Stimulated activated CD8-positive, alpha-beta memory T cell treated with anti-CD3 and anti-CD28 coated beads, Interleukin-4, amount 100 ng/mL, for 24 hours (primary cell): ENCODE results near the gene POU2AF1.

Experiments
- DNase-seq: peaks from one replicate; pipeline ENCODE4 v3.0.0-alpha.2; 2020; ENCODE audit warnings: low read depth

POU2AF1 gene

DNA sequence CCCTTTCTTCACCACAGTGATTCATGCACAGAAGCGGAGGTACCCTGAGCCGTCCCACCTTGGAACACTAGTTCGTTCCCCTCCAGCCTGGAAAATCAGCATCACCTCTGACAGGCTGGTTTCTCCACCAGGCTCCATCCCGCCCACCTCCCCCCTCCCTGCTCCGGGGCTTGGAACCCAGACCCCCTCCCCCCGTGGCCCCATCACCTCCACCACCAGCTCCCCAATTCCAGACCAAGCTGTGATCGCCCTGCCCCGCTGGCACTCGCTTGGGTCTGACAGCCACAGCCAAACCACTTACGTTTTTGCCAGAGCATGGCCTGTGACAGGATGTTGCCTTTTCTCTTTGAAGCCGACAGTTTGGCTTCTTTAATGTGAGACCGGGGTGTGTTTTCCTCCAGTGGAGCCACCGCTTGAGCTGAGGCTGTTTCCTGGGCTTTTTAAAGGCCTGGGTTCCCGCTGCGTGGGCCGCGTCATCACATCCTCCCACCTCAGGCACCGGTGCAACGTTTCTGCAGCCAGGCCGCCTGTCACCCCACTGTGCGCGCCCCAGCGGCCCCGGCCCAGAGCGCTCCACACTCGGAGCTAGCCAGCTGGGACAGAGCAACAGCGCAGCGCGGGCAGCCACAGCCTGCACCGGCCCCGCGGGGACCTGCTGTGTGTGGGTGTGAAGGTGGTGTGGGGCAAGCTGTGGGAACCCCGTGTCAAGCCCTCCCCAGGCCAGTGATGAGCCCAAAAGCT is at the start of gene POU2AF1:
TSS of gene POU2AF1 (minus strand) at position 415 of the 741 bp plus-strand sequence. CDS start at position 317, 98 bp downstream.
- DNase-seq: peak; percentile 47

DNA sequence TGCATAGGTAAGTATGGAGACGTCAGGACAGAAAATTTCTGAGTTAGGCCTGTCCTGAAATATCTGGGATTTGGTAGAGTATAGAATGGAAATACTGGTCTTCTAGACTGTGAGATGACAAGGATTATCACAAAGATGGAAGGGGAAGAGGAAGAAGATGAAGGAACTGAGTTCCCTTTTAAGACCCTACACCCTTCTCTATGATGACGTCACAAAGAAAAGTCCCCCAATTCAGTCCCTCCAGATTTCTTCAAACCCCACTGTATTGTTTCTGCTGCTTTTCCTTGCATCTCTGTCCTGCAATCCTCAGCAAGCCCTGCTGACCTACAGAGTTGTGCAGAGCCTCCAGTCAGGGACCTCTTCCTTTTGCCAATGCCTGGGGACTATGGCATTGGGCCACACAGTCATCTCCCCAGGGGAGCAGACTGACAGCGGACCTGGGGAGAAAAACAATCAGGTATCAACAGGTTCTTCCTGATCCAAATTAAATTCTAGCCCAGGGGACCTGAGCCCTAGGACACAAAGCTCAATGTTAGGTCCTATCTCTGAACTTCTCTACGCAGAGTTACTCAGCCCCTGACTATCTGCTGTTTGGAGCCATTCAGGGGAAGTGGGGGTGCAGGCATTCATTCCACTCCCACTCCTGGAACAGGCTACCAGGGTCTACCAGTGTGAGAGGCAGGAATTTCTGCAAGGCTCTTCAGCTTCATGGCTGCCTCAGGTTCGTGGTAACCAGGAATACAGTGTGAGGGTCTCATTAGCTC is 49.2 kb upstream of the POU2AF1 start:
- no peak for DNase-seq

- no peak for DNase-seq
Measured at GRCh38 chr11:111427471-111427912, 48.4 kb upstream of the POU2AF1 start.

GRCh38 chr11:111426617-111427016 is 47.5 kb upstream of the POU2AF1 start:
- no peak for DNase-seq

DNA sequence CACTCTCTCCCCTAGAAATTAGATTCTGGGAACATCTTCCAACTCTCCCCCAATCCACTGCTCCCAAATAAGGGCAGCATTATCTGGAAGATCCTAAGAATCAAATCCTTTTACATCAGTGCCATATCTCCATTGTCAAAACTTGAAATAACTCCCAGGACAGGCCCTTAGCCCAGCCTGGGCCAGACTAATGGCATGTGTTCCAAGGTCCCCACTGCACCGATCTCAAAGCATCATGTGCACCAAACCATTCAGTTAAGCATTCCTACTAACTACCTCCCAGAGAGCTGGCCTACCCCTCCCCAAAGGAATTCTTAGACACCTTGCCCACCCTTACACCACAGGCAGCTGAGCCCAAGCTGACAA is 44.2 kb upstream of the POU2AF1 start:
- no peak for DNase-seq

GRCh38 chr11:111422494-111423249 is 43.6 kb upstream of the POU2AF1 start:
- DNase-seq: peak; percentile 36

- DNase-seq: no peak
Measured at GRCh38 chr11:111421251-111421650, 42.2 kb upstream of the POU2AF1 start.

- no peak for DNase-seq
Measured at GRCh38 chr11:111419641-111420327, 40.7 kb upstream of the POU2AF1 start.

DNA sequence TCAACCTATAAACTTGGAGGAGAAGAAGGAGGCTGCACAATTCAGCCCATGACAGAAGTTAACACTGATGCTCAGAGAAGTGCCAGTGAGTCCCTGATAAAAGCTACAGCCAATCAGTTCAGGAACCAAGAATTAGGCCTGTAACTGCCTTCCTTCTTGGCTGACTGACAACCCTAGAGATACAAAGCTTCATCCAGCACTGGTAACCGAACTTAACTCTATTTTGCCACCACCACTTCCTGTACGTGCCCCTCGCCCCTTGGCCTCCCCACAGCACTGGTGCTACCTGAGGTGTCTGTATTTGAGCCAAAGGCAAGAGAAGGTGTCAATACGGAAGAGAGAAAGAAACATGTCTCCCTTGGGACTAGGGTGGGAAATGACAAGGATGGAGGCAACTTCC is 40.1 kb upstream of the POU2AF1 start:
- DNase-seq: no peak

GRCh38 chr11:111418436-111418787 is 39.3 kb upstream of the POU2AF1 start:
- no peak for DNase-seq

GRCh38 chr11:111417766-111418435 is 38.8 kb upstream of the POU2AF1 start:
- DNase-seq: no peak

DNA sequence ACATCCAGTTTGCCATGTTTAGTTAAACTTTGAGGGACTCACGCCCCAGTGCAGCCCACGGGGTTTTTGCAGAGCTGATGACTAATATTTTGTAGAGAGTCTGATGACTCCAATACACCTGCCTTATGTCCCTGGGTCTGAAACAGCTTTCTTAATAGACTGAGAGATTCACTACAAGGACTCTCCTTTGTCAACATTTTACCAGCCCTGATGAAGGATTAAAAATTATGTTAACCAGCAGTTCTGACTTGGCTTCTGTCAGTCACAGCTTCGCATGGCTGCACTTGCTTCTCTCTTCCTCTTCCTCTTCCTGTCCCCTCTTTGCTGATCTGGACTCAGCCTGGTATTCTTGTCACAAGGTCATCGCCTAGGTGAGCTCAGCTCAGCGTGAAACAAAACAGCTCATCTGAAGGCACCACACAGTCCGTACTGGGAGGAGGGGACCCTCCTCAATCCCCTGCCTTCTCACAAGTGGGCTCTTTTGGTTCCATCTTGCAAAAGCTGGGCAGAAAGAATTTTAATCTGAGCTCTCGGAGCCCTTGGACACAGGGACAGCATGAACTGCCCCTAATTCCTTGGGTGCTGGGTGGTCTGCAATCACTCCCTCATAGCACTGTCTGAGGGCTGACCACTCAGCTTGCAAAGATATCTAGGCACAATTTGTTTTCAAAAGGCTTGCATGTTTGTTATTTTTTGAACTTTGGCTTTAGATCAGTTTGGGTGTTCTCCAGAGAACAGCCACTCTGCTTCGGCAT is 38.1 kb upstream of the POU2AF1 start:
- no peak for DNase-seq

- DNase-seq: no peak
Measured at GRCh38 chr11:111416231-111416960, 37.3 kb upstream of the POU2AF1 start.

DNA sequence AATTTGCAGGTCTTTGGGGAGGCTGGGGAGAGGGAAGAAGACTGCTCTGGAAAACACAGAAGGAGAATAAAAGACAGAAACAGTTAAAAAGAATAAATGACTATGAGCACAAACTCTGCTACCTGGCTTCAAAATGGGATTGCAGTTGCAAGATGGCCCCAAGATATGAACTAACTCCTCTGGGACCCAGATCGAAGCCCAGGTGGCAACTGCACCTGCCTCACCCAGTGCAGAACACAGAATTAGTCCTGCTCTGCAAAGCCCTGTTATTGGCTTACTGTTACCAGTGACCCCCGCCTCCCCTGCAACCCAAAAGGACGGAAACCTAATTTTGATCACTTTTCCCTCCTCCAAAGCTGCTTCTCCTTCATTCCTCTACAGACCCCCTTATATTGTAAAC is 35.9 kb upstream of the POU2AF1 start:
- DNase-seq: no peak

DNA sequence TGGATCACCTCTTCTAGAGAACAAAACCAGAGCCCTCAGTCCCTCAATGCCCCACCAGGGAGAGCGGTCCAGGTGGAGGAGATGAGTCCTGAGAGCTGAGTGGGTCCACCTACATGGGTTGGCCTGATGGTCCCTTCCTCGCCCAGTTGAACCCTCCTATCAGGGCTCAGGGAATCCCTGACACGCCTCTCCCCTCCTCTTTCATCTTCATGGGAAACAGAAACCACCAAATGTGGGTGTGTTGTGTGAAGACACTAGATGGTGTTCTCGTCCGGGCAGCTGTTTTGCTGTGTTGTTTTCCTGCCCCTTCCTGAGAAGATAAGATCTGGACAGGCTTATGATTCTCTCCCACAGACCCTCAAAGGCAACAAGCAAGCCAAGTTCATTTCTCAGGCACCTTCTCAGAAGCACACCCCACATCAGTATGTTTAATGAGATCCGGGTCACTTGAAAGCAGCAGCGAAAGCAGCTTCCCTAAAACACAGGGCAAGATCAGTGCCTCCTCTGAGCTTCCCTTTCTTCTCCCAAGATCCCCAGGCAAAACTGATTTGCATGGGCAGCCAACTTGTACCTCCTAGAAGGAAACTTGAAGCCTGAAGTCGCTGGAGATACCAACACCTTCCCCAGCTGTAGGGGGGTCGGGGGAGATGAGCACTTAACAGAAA is 35.3 kb upstream of the POU2AF1 start:
- no peak for DNase-seq

DNA sequence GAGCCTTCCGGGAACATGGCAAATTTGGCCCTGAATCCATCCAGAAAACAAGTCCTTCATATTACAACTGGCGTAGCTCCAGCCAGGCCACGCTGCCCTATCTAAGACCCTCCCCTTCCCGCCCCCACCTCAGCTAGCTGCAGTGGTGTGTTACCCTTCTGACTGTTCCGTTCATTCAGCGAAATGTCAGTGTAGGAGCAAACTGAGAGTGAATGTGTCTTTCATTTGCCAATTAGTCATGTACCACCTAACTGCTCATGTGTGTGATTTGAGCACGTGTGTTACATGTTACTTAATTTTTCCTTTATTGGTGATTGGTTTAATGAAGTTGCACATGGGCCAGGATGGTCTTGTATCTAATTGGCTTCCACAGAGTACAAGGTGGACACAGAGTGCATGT is 34.8 kb upstream of the POU2AF1 start:
- peak; percentile 23 for DNase-seq

DNA sequence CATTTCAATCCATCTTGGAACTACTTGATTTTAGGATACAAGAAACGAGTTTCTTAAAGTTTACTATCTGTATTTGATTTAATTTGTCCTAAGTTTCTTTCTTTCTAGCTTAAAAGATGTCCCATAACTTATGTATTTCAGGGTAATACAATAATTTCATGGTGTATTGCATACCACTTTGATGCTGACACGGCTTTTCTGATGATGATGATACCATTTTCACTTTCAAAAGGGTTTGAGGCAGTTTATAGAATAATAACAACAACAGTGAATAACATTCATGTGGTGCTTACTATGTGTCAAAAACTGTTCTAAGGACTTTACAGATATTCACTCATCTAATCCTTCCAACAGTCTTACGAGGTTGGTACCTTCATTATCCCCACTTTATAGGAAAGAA is 33.2 kb upstream of the POU2AF1 start:
- no peak for DNase-seq

DNA sequence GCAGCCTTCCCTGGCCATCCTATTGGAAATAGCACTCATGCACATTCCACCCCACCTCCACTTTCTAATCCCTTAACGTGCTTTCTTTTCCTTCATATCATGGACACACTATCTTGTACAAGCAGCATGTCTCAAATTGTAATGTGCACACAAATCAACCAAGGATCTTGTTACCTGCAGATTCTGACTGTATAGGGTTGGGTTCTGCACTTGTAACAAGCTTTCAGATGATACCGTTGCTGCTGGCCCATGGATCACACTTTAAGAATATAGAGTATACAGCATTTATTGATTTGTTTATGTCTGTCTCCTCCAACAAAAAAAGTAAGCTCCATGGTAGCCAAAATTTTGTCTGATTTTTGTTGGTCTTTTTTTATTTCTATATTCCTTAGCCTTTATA is 32.4 kb upstream of the POU2AF1 start:
- DNase-seq: no peak

DNA sequence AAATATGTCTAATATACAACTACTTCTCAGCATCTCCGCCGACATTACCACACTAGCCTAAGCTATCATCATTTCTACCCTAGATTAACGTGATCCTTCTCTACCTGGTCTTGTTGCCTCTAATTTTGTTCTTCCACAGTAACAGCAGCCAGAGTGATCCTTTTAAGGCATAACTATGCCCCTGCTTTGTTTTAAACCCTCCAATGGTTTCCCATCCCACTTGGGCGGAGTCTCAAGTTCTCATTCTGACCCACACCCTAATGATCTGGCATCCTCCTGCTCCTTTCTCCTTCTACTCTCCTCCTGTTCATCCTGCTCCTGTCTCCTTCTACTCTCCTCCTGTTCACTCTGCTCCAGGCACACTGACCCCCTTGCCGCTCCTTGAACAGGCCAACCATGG is 31.9 kb upstream of the POU2AF1 start:
- no peak for DNase-seq

GRCh38 chr11:111409915-111410314 is 30.8 kb upstream of the POU2AF1 start:
- no peak for DNase-seq
